H7 (cell line): ENCODE results near the gene GGACT. TPM values are rescaled to one million over a fixed set of nuclear protein-coding genes. Genes with fewer than 3 reads are reported as not detected.

Source experiments
- DNase-seq: peaks from one replicate; pipeline ENCODE4 v3.0.0; 2012
- H3K27me3 ChIP-seq: 2 replicates; pipeline ENCODE4 v1.6.0; 2011; ENCODE audit warnings: mild to moderate bottlenecking, low read length; ENCODE audit not compliant: control insufficient read depth, insufficient read depth
- H3K36me3 ChIP-seq: replicated peaks from 2 replicates; pipeline ENCODE4 v1.5.1; 2011; ENCODE audit warnings: low read length; ENCODE audit not compliant: control insufficient read depth, insufficient read depth
- H3K4me3 ChIP-seq: 2 replicates; pipeline ENCODE4 v1.5.1; 2011; ENCODE audit warnings: low read depth, mild to moderate bottlenecking, control low read depth, low read length, moderate library complexity; ENCODE audit not compliant: insufficient read depth
- total RNA-seq: library from RNA; depleted of rRNA; stranded (reverse); fragments of >200 nt; shearing (Covaris generic); gene quantifications from 2 replicates; pipeline ENCODE4 v1.2.3, GENCODE V29; 2014

GGACT gene
- total RNA-seq, 1 experiment from 2014 or later = 3.0 TPM

- no peak for DNase-seq
- no peaks in the 10 kb centered on the region for H3K27me3 ChIP-seq
- H3K36me3 ChIP-seq = no peaks in the 10 kb centered on the region; the same call in 1 of the 2 replicates
- H3K4me3 ChIP-seq = no peak overlapping the region
These were observed 65.2 kb downstream of the GGACT start for GRCh38 chr13:100523411-100523810.

GRCh38 chr13:100522618-100523309, 65.8 kb downstream of the GGACT start:
- no peaks in the 10 kb centered on the region for H3K27me3 ChIP-seq
- H3K4me3 ChIP-seq = no peak overlapping the region
- H3K36me3 ChIP-seq = no peaks in the 10 kb centered on the region
- no peak for DNase-seq

- Histone ChIP-seq H3K36me3 (no peaks in the 10 kb centered on the region), H3K27me3 (no peaks in the 10 kb centered on the region), H3K4me3 (no peak overlapping the region)
- DNase-seq = no peak
These were observed 66.6 kb downstream of the GGACT start for GRCh38 chr13:100521851-100522617.

- H3K4me3 ChIP-seq = no peak overlapping the region
- peak; percentile 91 for DNase-seq
- no peaks in the 10 kb centered on the region for H3K27me3 ChIP-seq
- H3K36me3 ChIP-seq = no peaks in the 10 kb centered on the region
These were observed 67.4 kb downstream of the GGACT start for GRCh38 chr13:100520936-100521850.

GRCh38 chr13:100519626-100520025, 69.0 kb downstream of the GGACT start:
- Histone ChIP-seq H3K36me3 (no peaks in the 10 kb centered on the region), H3K27me3 (no peaks in the 10 kb centered on the region), H3K4me3 (no peak overlapping the region)
- DNase-seq = no peak

GRCh38 chr13:100518394-100519062, 70.1 kb downstream of the GGACT start:
- no peak overlapping the region for H3K4me3 ChIP-seq
- no peaks in the 10 kb centered on the region for H3K36me3 ChIP-seq
- no peak for DNase-seq
- no peaks in the 10 kb centered on the region for H3K27me3 ChIP-seq

GRCh38 chr13:100517728-100518127, 70.9 kb downstream of the GGACT start:
- H3K4me3 ChIP-seq = no peak overlapping the region
- H3K36me3 ChIP-seq = no peaks in the 10 kb centered on the region
- no peaks in the 10 kb centered on the region for H3K27me3 ChIP-seq
- DNase-seq = peak; percentile 33

- H3K27me3 ChIP-seq = no peaks in the 10 kb centered on the region
- H3K4me3 ChIP-seq = no peak overlapping the region
- no peaks in the 10 kb centered on the region for H3K36me3 ChIP-seq
- peak; percentile 44 for DNase-seq
These were observed 71.5 kb downstream of the GGACT start for GRCh38 chr13:100517135-100517534.

- DNase-seq = peak; percentile 13
- no peak overlapping the region for H3K4me3 ChIP-seq
- H3K36me3 ChIP-seq = no peaks in the 10 kb centered on the region
- no peaks in the 10 kb centered on the region for H3K27me3 ChIP-seq
These were observed 73.2 kb downstream of the GGACT start for GRCh38 chr13:100515410-100515800.

- Histone ChIP-seq H3K4me3 (no peak overlapping the region), H3K36me3 (no peaks in the 10 kb centered on the region), H3K27me3 (no peaks in the 10 kb centered on the region)
- peak; percentile 95 for DNase-seq
These were observed 73.7 kb downstream of the GGACT start for GRCh38 chr13:100514788-100515409.

GRCh38 chr13:100513987-100514670, 74.5 kb downstream of the GGACT start:
- peak; percentile 45 for DNase-seq
- Histone ChIP-seq H3K4me3 (no peak overlapping the region), H3K27me3 (no peaks in the 10 kb centered on the region), H3K36me3 (no peaks in the 10 kb centered on the region)

GRCh38 chr13:100513171-100513570, 75.4 kb downstream of the GGACT start:
- Histone ChIP-seq H3K36me3 (no peaks in the 10 kb centered on the region), H3K27me3 (no peaks in the 10 kb centered on the region), H3K4me3 (no peak overlapping the region)
- no peak for DNase-seq

- DNase-seq = no peak
- no peaks in the 10 kb centered on the region for H3K36me3 ChIP-seq
- no peak overlapping the region for H3K4me3 ChIP-seq
- H3K27me3 ChIP-seq = no peaks in the 10 kb centered on the region
These were observed 76.2 kb downstream of the GGACT start for GRCh38 chr13:100512422-100512821.
